GM12875 (cell line): ENCODE data around the gene KTN1.

ENCODE experiments used
- H3K4me3 ChIP-seq: one replicate; pipeline ENCODE4 v1.5.1; 2011; ENCODE audit warnings: low read depth, low read length, control low read depth
- CTCF ChIP-seq: IDR thresholded peaks from 2 replicates; pipeline ENCODE4 v1.5.1; 2011; ENCODE audit warnings: low read depth, mild to moderate bottlenecking, control low read depth, inconsistent platforms, low read length, moderate library complexity, borderline replicate concordance; ENCODE audit not compliant: insufficient read depth

The KTN1 gene

DNA sequence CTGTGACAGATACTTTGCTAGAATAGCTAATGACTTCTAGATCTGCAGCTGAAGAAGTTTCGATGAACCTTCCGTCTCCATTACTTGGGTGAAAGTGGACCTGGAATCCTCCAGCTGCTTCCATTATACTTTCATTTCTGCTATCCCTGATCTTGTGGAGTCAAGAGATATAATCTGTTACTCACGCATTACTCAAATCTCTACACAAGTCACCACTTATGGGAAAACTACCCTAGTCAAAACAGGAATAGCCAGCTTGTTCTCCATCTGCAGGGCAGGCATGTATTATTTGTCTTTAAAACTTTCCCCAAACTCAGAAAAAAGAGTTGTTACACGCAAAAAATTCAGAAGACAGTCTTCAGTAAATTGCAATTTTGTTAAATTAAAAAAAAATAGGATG, 2.8 kb upstream of the KTN1 start:
- TF ChIP-seq CTCF: no peak

DNA sequence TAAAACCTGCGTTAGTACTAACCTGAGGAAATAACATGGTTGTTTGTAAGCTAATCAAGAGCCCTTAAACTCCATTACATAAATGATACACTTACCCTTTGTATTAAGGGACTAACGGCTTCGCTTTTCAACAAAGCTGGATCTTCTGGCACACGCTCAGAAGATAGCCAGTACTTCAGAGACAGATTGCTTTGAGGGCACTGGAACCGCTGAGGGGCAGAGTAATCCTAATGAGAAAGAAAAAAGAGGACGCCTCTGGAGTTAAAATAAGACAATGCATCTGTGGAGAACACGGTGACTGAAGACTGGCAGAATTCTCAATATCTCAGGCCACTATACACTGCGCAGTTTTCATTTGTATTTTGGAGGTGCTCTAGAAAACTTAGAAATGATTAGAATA, 1.5 kb upstream of the KTN1 start:
- no peak for TF ChIP-seq CTCF
- no peak overlapping the region for H3K4me3 ChIP-seq

More for the DNA sequence above, 2.8 kb upstream of the KTN1 start:
- no peak overlapping the region for H3K4me3 ChIP-seq

- H3K4me3 ChIP-seq: peak overlapping the region; percentile 97
- no peak for TF ChIP-seq CTCF
These were observed 699 bp downstream of the KTN1 start for GRCh38 chr14:55580470-55581341.

- no peak for TF ChIP-seq CTCF
- peak overlapping the region; percentile 97 for H3K4me3 ChIP-seq
These were observed 1.4 kb downstream of the KTN1 start for GRCh38 chr14:55581342-55581771.

- no peak overlapping the region for H3K4me3 ChIP-seq
- no peak for TF ChIP-seq CTCF
These were observed 2.7 kb downstream of the KTN1 start for GRCh38 chr14:55582746-55583145.

DNA sequence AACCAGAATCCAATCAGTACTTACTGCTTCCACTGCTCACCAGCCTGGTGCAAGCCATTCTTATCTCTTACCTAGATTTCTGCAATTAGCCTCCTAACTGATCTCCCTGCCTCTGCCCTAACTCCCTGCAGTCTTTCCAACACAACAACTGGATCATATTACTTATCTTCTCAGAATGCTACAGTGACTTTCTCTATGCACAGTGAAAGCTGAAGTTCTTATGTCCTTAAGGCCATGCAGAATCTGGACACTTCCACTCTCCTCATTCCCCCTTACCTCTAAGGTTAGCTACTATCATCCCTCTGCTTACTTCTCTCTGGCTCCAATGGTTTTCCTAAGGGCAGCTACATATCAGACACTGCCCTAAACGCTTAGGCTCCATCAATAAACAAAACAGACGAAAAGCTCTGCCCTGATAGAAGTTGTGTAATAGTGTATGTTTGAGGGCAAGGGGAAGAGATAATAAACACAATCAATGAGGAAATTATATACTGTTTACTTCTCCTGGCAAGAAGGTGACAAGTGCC, 4.0 kb downstream of the KTN1 start:
- H3K4me3 ChIP-seq: no peak overlapping the region
- no peak for TF ChIP-seq CTCF

DNA sequence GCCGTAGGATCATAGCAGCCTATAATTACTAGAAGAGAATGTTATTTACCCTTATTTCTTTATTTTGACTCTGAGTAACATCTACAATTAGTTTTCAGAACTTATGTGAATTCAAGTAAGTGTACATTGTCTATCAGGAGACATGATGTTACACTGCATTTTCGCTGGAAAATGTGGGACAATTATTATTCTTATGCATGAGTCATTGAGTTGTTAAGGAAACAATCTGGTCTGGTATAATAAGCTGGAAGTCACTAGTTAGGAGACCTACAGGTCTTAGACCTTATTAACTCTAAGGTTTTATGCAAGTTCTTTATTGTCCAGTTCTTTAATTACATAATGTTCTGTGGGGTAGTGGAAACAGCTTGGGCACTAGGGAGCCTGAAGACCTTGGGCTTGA, 5.8 kb downstream of the KTN1 start:
- no peak for TF ChIP-seq CTCF
- no peak overlapping the region for H3K4me3 ChIP-seq
